Stimulated activated naive CD8-positive, alpha-beta T cell treated with anti-CD3 and anti-CD28 coated beads, Interleukin-15, Interleukin-2, amounts not matched to agents 100 ng/mL and 50 ng/mL, for 24 hours (primary cell): ENCODE measurements around the gene WDR62.
"Not testable (repeated sequence)": the region's sequence is repeated elsewhere in the genome, so short reads cannot be mapped to it uniquely, and the experiment has no call there.

ENCODE experiments used
- H3K27ac Mint-ChIP-seq: one replicate; pipeline ENCODE4 v1.8.0; 2021; ENCODE audit warnings: mild to moderate bottlenecking, mixed read lengths
- H3K27me3 Mint-ChIP-seq: one replicate; pipeline ENCODE4 v1.8.0; 2021; ENCODE audit warnings: mixed read lengths
- H3K36me3 Mint-ChIP-seq: one replicate; pipeline ENCODE4 v1.8.0; 2021; ENCODE audit warnings: low read depth, mixed read lengths
- H3K4me1 Mint-ChIP-seq: one replicate; pipeline ENCODE4 v1.8.0; 2021; ENCODE audit warnings: low read depth, mixed read lengths
- H3K4me3 Mint-ChIP-seq: one replicate; pipeline ENCODE4 v1.8.0; 2021; ENCODE audit warnings: mild to moderate bottlenecking, mixed read lengths
- H3K9me3 Mint-ChIP-seq: one replicate; pipeline ENCODE4 v1.8.0; 2021; ENCODE audit warnings: mixed read lengths

Gene WDR62

DNA sequence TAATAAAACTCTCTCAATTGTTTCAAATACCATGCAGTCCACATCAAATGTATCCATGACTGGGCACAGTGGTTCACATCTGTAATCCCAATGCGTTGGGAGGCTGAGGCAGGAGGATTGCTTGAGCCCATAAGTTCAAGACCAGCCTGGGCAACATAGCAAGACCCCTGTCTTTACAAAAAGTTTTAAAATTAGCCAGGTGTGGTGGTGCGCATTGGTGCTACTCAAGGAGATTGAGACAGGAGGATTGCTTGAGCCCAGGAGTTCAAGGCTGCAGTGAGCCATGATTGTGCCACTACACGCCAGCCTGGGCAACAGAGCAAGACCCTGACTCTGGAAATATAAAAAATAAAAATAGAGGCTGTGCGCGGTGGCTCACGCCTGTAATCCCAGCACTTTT, 27.0 kb upstream of the WDR62 start:
- H3K27ac Mint-ChIP-seq: no peak overlapping the region
- H3K36me3 Mint-ChIP-seq: peaks cover 25% of the 10 kb centered on the region
- H3K9me3 Mint-ChIP-seq: no peaks in the 10 kb centered on the region
- H3K4me3 Mint-ChIP-seq: no peak overlapping the region
- H3K27me3 Mint-ChIP-seq: no peaks in the 10 kb centered on the region
- peaks cover under 1% of the 10 kb centered on the region for H3K4me1 Mint-ChIP-seq

DNA sequence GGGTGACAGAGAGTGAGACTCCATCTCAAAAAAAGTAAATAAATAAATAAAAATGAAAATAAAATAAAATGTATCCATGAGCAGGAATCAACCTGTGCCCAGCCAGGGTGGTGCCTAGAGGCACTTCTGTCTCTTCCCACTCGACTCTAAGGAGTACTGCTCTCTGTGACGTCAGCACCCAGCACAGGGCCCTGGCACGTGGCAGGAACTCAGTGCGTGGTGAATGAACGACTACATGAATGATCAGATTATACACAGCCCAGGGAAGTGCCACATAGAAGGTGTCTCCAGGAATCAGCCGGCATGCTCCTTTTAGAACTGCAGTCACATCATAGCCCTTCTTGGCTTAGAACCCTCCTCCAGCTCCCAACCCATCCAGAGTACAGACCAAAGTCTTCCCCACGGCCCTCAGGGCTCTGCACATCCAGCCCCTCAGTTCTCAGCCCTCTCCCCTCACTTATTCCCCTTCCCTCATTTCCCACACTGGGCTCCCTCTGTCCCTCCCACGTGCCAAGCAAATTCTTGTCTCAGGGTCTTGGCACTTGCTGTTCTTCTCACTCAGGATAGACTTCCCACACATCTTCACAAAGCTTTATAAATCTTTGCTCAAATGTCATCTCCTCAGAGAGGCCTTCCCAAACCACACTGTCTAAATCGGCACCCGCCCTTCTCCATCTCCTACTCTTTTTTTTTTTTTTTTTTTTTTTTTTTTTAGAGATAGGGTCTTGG, 26.2 kb upstream of the WDR62 start:
- H3K9me3 Mint-ChIP-seq: no peaks in the 10 kb centered on the region
- H3K4me3 Mint-ChIP-seq: no peak overlapping the region
- peaks cover 20% of the 10 kb centered on the region for H3K36me3 Mint-ChIP-seq
- peaks cover 5% of the 10 kb centered on the region for H3K4me1 Mint-ChIP-seq
- no peak overlapping the region for H3K27ac Mint-ChIP-seq
- no peaks in the 10 kb centered on the region for H3K27me3 Mint-ChIP-seq

- no peaks in the 10 kb centered on the region for H3K27me3 Mint-ChIP-seq
- H3K4me3 Mint-ChIP-seq: no peak overlapping the region
These were observed 24.2 kb upstream of the WDR62 start for GRCh38 chr19:36030264-36031148.

GRCh38 chr19:36031308-36031707, 23.4 kb upstream of the WDR62 start:
- Mint-ChIP-seq H3K9me3 (no peaks in the 10 kb centered on the region), H3K27ac (no peak overlapping the region), H3K4me1 (peaks cover 15% of the 10 kb centered on the region), H3K36me3 (peaks cover 22% of the 10 kb centered on the region), H3K4me3 (no peak overlapping the region), H3K27me3 (no peaks in the 10 kb centered on the region)

More at GRCh38 chr19:36030264-36031148, 24.2 kb upstream of the WDR62 start:
- Mint-ChIP-seq H3K27ac (no peak overlapping the region), H3K4me1 (peaks cover 11% of the 10 kb centered on the region), H3K36me3 (peaks cover 26% of the 10 kb centered on the region), H3K9me3 (no peaks in the 10 kb centered on the region)

- peaks cover 22% of the 10 kb centered on the region for H3K36me3 Mint-ChIP-seq
- no peaks in the 10 kb centered on the region for H3K27me3 Mint-ChIP-seq
- no peak within 1 kb of the TSS for H3K27ac Mint-ChIP-seq
- peaks cover 21% of the 10 kb centered on the region for H3K4me1 Mint-ChIP-seq
- no peaks in the 10 kb centered on the region for H3K9me3 Mint-ChIP-seq
- H3K4me3 Mint-ChIP-seq: no peak within 1 kb of the TSS
These were observed 22.2 kb upstream of the WDR62 start, which contains the start of gene CLIP3 for GRCh38 chr19:36032251-36033104. TSS of gene CLIP3 (minus strand) at chr19:36032873. CDS start at chr19:36032357, 516 bp downstream.

DNA sequence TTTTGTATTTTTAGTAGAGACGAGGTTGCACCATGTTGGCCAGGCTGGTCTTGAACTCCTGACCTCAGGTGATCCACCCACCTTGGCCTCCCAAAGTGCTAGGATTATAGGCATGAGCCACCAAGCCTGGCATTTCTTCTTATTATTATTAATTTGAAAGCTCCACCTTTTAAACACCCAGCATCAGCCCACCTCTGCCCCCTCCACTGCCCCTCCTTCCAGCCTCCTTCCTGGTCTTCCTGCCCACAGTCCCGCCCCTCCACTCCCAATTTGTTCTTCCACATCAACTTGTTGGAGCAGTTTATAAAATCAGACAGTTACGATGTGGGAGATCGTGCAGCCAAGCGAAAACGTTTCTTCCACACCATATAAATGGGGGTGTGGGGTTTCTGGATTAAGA, 14.2 kb upstream of the WDR62 start:
- no peaks in the 10 kb centered on the region for H3K27me3 Mint-ChIP-seq
- no peak overlapping the region for H3K4me3 Mint-ChIP-seq

GRCh38 chr19:36041092-36041491, 13.6 kb upstream of the WDR62 start:
- H3K4me3 Mint-ChIP-seq, H3K9me3 Mint-ChIP-seq, H3K4me1 Mint-ChIP-seq, H3K27ac Mint-ChIP-seq, H3K36me3 Mint-ChIP-seq, H3K27me3 Mint-ChIP-seq: not testable (repeated sequence)

More for the DNA sequence above, 14.2 kb upstream of the WDR62 start:
- H3K27ac Mint-ChIP-seq: no peak overlapping the region
- H3K4me1 Mint-ChIP-seq: peaks cover 9% of the 10 kb centered on the region
- H3K9me3 Mint-ChIP-seq: no peaks in the 10 kb centered on the region
- peaks cover 3% of the 10 kb centered on the region for H3K36me3 Mint-ChIP-seq

- peaks cover 3% of the 10 kb centered on the region for H3K36me3 Mint-ChIP-seq
- no peaks in the 10 kb centered on the region for H3K27me3 Mint-ChIP-seq
- no peak overlapping the region for H3K4me3 Mint-ChIP-seq
- H3K4me1 Mint-ChIP-seq: peaks cover 4% of the 10 kb centered on the region
- no peaks in the 10 kb centered on the region for H3K9me3 Mint-ChIP-seq
- H3K27ac Mint-ChIP-seq: no peak overlapping the region
These were observed 12.9 kb upstream of the WDR62 start for GRCh38 chr19:36041831-36042230.

- peaks cover 3% of the 10 kb centered on the region for H3K36me3 Mint-ChIP-seq
- H3K4me1 Mint-ChIP-seq: no peaks in the 10 kb centered on the region
- H3K9me3 Mint-ChIP-seq: no peaks in the 10 kb centered on the region
- no peaks in the 10 kb centered on the region for H3K27me3 Mint-ChIP-seq
- no peak overlapping the region for H3K4me3 Mint-ChIP-seq
- H3K27ac Mint-ChIP-seq: no peak overlapping the region
These were observed 10.7 kb upstream of the WDR62 start for GRCh38 chr19:36043952-36044351.

- H3K9me3 Mint-ChIP-seq: no peaks in the 10 kb centered on the region
- no peaks in the 10 kb centered on the region for H3K27me3 Mint-ChIP-seq
- H3K4me1 Mint-ChIP-seq: no peaks in the 10 kb centered on the region
- no peaks in the 10 kb centered on the region for H3K36me3 Mint-ChIP-seq
- H3K4me3 Mint-ChIP-seq: no peak overlapping the region
- no peak overlapping the region for H3K27ac Mint-ChIP-seq
These were observed 8.2 kb upstream of the WDR62 start for GRCh38 chr19:36046443-36047050.

DNA sequence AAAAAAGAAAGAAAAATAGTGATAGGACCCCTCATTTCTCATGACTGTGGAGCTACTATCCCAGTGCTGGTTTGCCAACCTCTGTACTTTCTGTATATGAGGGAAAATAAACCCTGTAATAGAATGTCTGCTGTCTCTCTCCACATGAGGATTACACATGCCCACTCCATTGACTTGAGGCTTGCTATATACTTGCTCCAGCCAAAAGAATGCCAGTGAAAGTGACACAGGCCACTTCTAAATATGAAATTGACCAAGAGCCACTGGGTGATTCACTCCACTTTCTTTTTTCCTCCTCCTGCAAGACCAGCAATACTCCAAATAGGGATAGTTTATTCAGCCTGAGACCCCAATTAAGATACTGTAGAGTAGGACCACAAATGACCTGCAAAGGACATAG, 6.9 kb upstream of the WDR62 start:
- H3K36me3 Mint-ChIP-seq: no peaks in the 10 kb centered on the region
- no peak overlapping the region for H3K27ac Mint-ChIP-seq
- no peaks in the 10 kb centered on the region for H3K4me1 Mint-ChIP-seq
- H3K4me3 Mint-ChIP-seq: no peak overlapping the region
- no peaks in the 10 kb centered on the region for H3K9me3 Mint-ChIP-seq
- no peaks in the 10 kb centered on the region for H3K27me3 Mint-ChIP-seq

GRCh38 chr19:36049080-36049698, 5.5 kb upstream of the WDR62 start:
- Mint-ChIP-seq H3K4me1 (peaks cover 7% of the 10 kb centered on the region), H3K27ac (no peak overlapping the region), H3K9me3 (no peaks in the 10 kb centered on the region), H3K27me3 (no peaks in the 10 kb centered on the region), H3K36me3 (no peaks in the 10 kb centered on the region), H3K4me3 (no peak overlapping the region)

DNA sequence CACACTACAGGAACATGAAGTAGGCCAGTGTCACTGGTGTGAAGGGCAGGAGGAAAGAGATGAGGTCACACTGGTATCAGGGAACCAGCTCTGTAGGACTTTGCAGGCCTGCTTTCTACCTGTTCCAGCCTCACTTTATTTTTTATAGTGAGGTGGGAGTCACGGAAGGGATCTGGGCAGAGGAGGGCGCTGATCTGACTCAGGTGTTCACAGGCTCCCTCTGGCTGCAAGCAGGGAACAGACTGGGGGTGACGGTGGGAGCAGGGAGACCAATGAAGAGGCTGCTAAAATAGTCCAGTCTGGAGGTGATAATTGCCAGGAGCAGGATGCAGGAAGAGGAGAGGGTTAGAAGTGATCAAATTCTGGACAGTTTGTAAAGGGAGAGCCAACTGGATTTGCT, 3.5 kb upstream of the WDR62 start:
- H3K9me3 Mint-ChIP-seq: no peaks in the 10 kb centered on the region
- no peak overlapping the region for H3K4me3 Mint-ChIP-seq
- H3K36me3 Mint-ChIP-seq: no peaks in the 10 kb centered on the region
- no peak overlapping the region for H3K27ac Mint-ChIP-seq
- peaks cover 18% of the 10 kb centered on the region for H3K4me1 Mint-ChIP-seq
- H3K27me3 Mint-ChIP-seq: no peaks in the 10 kb centered on the region

DNA sequence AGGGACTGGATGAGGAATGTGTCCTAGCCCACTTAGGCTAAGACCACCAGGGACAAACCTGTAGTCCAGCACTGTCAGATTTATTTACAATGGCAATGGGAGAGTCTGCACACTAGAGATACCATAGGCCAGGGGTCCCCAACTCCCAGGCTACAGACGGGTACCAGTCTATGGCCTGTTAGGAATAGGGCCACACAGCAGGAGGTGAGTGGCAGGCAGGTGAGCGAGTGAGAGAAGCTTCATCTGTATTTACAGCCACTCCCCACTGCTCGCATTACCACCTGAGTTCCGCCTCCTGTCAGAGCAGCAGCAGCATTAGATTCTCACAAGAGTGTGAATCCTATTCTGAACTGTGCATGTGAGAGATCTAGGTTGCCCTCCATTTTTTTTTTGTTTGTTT, 3.1 kb upstream of the WDR62 start:
- H3K4me1 Mint-ChIP-seq: peaks cover 21% of the 10 kb centered on the region
- no peaks in the 10 kb centered on the region for H3K9me3 Mint-ChIP-seq
- H3K36me3 Mint-ChIP-seq: no peaks in the 10 kb centered on the region
- H3K27me3 Mint-ChIP-seq: no peaks in the 10 kb centered on the region
- no peak overlapping the region for H3K4me3 Mint-ChIP-seq
- H3K27ac Mint-ChIP-seq: no peak overlapping the region
